ENCODE data around the gene PRKAR1B.

DNA sequence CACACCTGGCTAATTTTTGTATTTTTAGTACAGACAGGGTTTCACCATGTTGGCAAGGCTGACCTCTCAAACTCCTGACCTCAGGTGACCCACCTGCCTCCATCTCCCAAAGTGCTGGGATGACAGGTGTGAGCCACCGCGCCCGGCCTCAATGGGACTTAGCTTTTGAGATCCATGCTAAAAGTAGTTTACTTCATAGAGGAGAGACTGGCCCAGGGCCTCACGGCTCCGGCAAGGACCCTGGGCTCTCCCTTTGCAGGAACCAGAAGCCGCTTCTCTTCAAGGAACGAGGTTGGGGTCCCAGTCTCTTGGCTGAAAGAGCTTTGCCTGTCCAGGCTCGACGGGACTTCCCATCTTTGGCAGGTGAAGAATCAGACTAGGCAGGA is 30.7 kb downstream of the PRKAR1B start:
- TF ChIP-seq, protein P1, sequence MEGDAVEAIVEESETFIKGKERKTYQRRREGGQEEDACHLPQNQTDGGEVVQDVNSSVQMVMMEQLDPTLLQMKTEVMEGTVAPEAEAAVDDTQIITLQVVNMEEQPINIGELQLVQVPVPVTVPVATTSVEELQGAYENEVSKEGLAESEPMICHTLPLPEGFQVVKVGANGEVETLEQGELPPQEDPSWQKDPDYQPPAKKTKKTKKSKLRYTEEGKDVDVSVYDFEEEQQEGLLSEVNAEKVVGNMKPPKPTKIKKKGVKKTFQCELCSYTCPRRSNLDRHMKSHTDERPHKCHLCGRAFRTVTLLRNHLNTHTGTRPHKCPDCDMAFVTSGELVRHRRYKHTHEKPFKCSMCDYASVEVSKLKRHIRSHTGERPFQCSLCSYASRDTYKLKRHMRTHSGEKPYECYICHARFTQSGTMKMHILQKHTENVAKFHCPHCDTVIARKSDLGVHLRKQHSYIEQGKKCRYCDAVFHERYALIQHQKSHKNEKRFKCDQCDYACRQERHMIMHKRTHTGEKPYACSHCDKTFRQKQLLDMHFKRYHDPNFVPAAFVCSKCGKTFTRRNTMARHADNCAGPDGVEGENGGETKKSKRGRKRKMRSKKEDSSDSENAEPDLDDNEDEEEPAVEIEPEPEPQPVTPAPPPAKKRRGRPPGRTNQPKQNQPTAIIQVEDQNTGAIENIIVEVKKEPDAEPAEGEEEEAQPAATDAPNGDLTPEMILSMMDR (IDR thresholded peaks at IDR 0.05) = no peak
- TF ChIP-seq POLR2AphosphoS5 (IDR thresholded peaks at IDR 0.05) (no peak), EP300 (IDR thresholded peaks at IDR 0.05) (no peak)
